COLO829 (cell line): ENCODE results near the gene TRPM2.
"Not testable (repeated sequence)": the region's sequence is repeated elsewhere in the genome, so short reads cannot be mapped to it uniquely, and the experiment has no call there.

Source experiments
- DNase-seq: peaks from one replicate; pipeline ENCODE4 v3.0.0; 2012; ENCODE audit warnings: low spot score

Gene TRPM2

DNA sequence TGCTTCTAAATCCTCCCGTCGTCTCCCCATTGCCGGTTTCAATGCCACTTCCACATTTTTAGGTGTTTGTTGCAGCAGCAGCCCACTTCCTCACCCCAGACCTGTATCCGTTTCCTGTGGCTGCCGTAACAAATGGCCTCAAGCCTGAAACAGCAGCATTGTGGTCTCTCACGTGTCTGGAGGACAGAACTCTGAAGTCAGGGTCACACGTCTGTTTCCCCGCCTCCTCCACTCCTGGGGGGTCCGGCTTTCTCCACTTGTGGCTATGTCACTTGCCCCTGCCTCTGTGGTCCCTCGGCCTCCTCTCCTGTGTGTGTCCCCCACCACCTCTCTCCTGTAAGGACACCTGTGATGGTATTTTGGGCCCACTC is 21.8 kb downstream of the TRPM2 start:
- DNase-seq = no peak

DNA sequence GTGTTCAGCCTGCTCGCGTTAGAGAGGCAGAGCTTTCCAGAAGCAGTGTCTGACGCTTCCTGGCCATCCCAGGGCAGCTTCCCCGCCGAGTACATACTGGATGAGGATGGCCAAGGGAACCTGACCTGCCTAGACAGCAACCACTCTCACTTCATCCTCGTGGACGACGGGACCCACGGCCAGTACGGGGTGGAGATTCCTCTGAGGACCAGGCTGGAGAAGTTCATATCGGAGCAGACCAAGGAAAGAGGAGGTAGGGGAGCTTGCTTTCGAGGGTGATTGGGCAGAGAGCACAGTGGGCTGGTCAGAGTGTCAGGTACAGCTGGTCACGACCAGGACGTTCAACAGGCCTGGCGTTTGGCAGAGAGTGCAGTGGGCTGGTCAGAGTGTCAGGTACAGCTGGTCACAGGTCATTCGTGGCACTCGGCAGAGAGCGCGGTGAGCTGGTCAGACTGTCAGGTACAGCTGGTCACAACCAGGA is 22.4 kb downstream of the TRPM2 start:
- DNase-seq = no peak

DNA sequence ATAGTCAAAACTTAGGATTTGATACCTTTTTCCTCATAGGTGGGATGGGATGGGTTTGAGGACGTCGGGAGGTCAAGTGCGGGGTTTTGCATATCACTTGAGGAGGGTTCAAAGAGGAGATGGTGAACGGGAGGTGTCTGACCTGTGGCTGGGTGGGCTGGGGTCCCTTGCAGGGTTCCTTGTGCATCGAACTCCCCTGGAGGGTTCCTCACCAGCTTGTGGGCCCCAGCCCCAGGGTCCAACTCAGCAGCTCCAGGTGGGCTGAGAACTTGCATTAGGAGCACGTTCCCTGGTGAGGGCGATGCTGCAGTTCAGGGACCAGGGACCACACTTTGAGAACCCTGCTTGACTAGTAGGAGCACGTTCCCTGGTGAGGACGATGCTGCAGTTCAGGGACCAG is 23.2 kb downstream of the TRPM2 start:
- DNase-seq = no peak

DNA sequence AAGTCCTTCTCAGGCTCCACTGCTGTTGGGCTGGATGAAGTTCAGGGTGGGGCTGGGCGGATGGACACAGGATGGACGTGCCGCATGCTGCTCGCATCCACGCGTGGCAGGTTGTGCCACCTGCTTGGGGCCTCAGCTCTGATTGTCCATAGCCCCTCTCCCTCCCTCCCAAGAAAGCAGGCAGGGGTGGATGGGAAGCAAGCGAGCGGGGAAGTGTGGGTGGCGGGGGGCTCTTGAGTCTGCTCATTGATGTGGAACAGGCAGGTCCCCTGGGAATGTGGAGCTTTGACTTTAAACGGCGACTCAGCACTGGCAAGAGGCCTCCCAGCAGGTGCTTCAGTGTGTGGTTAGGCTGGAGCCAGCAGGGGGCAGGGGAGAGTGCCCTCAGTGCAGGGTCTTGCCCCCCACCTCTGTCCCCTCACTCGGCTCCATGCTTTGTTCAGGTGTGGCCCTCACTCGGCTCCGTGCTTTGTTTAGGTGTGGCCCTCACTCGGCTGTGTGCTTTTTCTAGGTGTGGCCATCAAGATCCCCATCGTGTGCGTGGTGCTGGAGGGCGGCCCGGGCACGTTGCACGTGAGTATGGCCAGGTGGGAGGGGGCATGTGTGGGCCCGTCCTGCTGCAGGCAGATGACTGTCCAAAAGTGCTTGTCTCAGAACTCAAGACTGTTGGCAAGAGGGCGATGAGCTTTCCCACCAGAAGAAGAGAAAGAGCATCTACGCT is 23.9 kb downstream of the TRPM2 start:
- no peak for DNase-seq

DNA sequence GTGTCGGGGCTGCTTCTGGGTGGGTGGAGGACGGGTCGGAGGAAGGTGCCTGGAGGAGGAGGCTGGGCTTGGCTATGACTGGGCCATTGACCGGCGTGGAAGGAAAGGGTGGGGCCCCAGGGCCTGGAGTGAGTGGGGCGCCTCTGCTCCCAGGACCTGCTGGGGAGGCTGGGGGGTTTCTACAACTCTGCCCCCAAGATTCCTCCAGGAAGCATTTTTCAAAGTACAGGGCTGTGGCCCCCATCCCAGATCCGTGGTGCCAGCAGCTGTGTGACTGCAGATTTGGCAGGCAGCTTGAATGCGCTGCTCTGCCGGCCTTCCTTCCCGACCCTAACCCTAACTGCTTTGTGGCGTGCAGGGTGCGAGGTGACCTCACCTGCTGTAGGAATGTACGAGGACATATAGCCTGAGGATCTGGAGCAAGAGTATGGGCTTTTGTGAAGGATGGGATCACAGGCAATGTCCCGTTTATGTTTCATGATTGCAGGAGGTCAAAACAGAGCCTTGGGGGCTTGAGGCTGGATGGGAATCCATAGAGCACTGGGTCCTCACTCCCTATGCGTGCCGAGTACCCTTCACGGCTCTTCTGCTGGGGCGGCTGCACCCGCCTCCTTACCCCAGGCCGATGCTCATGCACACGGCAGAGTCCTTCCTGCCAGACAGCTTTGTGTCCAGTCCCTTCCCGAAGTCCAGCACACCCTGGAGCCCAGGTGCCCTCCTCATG is 24.7 kb downstream of the TRPM2 start:
- no peak for DNase-seq

DNA sequence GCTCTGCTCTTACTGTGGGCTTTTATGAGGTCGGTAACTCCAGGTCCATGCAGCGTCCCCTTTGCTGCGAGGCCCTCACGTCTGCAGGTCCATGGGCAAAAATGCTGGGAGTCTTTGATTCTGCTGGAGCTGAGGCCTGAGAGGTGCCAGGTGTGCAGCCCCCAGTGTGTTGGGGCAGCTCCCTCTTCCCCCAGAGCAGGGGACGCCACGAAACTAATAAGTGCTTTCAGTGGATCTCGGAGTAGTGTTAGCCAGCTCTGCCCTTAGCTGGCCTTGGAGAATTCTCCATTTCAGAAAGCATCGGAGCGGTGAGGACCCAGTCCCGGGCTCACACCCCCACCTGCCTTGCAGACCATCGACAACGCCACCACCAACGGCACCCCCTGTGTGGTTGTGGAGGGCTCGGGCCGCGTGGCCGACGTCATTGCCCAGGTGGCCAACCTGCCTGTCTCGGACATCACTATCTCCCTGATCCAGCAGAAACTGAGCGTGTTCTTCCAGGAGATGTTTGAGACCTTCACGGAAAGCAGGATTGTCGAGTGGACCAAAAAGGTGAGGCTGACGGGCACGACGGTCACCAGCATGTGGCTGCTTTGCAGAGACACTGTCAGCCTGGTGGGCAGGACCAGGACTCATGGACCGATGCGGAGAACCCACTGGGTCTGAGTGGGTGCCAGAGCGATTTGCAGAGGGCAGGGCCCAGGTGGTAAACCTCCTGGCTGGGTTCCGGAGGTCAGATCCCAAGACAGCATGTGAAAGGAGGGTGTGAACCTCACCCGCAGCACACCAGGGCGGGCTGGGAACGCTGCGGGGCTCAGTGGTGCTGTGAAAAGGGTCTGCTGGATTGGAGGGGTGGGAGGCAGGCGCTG is 25.5 kb downstream of the TRPM2 start:
- DNase-seq = no peak

DNA sequence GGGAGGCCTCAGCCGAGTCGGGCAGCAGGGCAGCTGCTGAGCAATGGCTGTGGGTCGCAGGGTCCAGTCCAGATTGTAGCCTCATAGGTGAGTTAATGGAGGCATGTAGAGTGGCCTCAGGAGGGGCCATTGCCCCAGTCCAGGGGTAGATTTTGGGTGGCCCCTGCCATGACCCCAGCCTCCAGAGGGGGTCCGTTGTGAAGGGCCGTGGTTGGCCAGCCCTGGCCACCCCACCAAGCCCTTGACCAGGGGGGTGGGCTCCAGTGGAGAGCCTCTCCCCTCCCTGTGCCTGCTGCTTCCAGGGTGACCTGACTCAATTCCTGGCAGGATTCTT is 26.1 kb downstream of the TRPM2 start:
- no peak for DNase-seq

DNA sequence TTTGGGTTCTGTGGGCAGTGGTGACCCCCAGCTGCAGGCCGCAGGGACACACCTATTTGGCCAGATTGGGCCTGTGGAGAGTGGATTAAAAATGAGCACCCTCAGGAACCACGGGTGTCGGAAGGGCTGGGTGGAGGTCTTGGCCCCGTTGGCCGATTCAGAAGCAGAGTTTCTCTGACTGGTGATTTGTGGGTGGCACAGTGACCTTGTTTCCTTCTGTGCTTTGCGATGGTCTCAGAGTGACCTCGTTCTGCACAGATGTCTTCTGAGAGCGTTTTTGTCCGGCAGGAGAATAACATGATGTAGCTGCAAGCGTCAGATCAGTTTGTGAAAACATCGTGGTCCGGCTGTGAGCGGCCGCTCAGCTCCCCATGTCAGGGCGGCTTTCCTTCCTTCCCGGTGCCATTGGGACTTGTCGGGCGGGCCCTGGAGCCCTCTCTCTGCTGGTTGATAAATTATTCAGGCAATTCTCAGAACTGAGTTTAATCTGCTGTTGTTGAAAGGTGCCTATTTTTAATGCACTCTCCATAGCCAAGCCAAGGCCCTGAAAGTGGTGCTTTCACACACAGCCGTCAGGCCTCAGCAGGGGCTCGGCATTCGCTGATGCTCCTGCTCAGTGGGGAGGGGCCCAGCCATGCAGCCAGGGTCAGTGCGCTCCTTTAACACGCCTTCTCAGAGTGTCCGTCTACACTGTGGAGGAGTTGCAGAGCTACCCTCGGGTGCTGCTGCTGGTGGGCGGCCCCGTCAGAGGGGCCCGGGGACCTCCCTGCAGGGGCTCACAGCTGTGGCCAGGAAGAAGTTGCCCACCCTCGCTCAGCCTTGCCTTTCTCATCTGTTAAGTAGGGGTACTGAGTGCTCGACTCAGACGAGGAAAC is 26.8 kb downstream of the TRPM2 start:
- no peak for DNase-seq

DNA sequence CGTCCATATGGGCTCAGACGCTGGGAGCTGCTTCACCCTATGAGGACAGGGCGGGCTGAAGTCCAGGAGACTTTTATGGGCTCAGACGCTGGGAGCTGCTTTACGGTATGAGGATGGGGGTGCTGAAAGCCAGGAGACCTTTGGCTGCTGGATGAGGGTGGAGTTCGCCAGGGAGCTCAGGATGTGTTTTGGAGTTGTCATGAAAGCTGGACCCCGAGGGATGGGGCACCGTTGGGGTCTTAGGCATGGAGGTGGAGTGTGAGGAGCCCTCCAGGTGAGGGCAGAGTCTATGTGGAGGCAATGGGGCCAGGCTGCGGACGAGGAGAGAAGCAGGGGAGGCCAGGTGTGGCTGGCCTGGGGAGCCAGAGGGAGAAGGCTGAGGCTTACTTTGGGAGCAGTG is 27.5 kb downstream of the TRPM2 start:
- no peak for DNase-seq

DNA sequence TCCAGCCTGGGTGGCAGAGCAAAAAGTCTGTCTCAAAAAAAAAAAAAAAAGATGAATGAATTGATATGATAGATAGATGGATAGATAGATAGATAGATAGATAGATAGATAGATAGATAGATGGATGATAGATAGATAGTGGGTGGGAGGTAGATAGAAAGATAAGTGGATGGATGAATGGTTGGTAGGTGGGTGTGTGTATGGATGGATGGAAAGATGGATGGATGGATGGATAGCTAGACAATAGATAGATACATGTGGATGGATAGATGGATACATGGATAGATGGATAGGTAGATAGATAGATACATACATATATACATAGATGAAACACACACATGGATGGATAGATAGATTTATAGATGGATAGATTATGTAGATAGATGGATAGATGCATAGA is 28.5 kb downstream of the TRPM2 start:
- DNase-seq = no peak

DNA sequence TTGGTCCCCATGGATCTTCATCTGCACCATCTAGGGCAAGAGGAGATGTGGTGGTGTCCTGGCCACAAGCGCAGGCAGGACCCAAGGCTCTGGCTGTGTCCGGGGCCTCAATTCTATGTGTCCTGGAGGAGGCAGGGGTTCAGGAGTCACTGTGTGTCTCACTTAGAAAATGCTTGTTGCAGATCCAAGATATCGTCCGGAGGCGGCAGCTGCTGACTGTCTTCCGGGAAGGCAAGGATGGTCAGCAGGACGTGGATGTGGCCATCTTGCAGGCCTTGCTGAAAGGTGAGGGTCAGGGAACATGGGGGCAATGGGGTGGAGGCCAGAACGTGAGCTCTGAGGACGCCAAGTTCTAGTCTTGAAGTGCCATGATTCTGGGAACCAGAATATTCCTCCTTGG is 29.1 kb downstream of the TRPM2 start:
- DNase-seq = no peak

DNA sequence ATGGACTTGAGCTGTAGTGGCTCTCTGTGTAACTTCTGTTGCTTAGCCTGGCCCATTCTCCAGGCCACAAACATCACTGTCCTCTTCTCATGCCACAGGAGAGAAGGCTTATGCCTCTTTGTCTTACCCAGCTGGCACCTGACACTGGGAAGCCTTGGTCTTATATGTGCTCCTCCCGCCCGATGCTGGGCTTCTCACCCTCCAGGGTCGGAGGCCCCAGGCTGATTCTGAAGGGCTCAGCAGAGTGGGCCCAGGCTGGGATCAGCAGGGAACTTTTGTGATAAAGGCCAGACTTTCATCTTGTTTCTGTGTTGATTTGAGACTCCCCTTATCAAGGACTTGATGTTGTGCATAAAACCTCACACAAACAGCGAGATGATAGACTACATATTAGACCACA is 29.8 kb downstream of the TRPM2 start:
- DNase-seq = no peak

DNA sequence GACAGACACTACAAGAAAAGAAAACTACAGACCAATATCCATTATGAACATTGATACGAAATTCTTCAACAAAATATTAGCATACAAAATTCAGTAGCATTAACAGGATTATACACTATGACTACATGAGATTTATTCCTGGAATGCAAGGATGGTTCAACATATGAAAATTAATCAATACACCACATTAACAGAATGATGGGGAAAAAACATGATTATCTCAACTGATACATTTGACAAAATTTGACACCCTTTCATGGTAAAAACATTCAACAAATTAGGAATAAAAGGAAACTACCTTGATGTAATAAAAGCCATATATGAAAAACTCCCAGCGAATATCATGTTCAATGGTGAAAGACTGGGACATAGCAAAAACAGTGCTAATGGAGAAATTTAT is 31.5 kb downstream of the TRPM2 start:
- no peak for DNase-seq

DNA sequence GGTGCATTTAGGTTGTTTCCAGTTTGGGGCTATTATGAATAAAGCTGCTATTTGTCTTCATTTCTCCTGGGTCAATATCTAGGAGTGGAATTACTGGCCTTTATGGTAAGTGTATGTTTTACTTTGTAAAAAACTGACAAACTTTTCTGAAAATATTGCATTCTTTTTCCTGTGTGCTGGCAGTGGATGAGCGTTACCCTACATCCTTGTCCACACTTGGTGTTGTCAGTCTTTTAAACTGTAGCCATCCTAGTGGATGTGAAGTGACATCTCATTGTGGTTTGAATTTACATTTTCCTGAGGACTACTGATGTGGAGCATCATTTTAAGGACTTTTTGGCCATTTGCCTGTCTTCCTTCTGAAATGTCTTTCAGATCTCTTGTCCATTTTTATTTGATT is 35.9 kb downstream of the TRPM2 start:
- no peak for DNase-seq

DNA sequence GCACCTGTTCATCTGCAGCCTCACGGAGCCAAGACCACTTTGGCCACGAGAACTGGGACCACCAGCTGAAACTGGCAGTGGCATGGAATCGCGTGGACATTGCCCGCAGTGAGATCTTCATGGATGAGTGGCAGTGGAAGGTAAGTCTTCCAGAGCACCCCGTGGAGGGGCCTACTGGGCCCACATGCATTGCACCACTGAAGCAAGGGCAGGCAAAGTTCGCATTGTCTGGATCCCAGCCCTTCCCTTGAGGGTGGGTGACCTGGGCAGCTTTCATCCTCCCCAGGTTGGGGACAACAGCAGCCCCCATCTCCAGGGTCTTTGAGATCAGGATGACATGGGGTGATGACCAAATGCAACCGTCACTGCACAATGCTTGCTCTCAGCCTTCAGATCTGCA is 37.5 kb downstream of the TRPM2 start:
- DNase-seq = no peak

DNA sequence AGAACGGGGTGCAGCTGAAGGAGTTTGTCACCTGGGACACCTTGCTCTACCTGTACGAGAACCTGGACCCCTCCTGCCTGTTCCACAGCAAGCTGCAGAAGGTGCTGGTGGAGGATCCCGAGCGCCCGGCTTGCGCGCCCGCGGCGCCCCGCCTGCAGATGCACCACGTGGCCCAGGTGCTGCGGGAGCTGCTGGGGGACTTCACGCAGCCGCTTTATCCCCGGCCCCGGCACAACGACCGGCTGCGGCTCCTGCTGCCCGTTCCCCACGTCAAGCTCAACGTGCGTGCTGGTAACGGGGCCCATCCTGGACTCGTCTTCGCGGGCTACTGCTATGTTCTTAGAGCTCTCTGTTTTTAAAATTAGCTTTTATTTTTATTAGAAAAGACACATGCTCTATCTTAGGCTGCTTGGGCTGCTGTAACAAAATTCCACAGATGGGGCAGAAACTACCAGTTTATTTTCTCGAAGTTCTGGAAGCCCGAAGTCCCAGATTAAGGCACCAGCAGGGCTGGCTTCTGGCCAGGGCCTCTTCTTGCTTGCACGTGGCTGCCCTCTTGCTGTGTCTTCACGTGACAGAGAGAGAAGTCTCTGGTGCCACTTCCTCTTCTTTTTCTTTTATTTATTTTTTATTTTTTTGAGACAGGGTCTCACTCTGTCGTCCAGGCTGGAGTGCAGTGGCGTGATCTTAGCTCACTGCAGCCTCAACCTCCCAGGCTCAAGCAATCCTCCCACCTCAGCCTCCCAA is 38.1 kb downstream of the TRPM2 start:
- no peak for DNase-seq

DNA sequence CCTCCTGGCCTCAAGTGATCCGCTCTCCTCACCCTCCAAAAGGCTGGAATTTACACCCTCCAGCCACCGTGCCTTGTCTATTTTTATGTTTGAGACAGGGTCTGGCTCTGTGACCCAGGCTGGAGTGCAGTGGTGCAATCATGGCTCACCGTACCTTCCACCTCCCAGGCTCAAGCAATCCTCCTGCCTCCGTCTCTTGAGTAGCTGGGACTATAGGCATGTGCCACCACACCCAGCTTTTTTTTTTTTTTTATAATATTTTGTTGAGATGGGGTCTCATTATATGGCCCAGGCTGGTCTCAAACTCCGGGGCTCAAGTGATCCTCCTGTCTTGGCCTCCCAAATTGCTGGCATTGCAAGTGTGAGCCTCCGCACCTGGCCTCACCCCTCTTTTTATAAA is 38.8 kb downstream of the TRPM2 start:
- DNase-seq = no peak

DNA sequence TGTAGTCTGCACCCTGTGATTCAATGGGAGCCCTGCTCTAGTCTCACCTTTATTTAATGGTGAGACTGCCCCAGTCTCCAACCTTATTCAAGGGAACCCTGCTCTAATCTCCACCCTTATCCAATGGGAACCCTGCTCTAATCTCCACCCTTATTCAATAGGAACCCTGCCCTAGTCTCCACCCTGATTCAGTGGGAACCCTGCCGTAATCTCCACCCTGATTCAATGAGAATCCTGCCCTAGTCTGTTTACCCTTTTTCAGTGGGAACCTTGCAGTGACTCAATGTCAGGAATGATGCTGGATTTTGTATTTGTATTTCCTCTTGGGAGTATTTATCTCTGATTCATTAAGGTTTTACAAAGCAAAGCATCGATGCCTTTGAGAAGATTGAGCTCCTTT is 39.5 kb downstream of the TRPM2 start:
- DNase-seq = no peak

DNA sequence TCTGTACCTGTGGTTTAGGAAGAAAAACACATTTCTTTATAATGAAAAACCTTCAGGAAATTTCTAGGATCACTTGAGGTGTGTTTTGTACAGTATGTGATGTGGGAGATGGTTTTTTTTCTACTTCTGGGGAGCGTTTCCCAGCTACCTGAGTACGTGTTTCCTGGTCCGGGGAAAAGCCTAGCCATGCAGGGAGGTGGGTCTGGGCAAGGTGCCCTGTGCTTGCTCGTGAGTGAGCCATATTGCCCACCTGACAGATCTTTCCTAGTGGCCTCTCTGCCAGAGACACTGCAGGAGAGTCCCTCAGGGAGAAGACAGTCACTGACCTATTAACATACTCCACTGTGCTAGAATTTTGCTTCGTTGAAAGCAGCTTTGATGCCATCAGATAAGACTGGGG is 41.3 kb downstream of the TRPM2 start:
- no peak for DNase-seq

DNA sequence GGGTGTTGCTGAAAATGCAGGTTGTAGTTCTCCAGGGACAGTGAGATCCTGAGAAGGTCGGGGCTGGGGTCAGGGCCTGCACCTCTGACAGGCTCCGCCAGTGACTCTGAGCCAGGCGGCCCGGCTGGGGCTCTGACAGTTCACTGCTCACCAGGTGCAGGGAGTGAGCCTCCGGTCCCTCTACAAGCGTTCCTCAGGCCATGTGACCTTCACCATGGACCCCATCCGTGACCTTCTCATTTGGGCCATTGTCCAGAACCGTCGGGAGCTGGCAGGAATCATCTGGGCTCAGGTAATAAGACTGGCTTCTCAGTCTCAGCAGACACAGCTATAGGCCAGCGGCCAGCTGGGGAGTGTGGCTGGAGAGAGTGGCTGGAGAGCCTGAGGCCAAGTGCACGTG is 41.8 kb downstream of the TRPM2 start:
- DNase-seq = no peak

DNA sequence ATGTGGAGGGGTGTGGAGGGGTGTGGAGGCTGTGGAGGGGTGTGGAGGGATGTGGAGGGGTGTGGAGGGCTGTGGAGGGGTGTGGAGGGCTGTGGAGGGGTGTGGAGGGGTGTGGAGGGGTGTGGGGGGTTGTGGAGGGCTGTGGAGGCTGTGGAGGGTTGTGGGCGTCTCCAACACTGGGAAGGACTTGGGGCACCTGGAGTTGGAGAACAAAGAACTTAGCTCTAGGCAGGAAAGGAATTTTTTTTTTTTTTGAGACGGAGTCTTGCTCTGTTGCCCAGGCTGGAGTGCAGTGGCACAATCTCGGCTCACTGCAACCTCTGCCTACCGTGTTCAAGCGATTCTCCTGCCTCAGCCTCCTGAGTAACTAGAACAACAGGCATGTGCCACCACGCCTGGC is 43.4 kb downstream of the TRPM2 start:
- DNase-seq = not testable (repeated sequence)
